ENCODE measurements around the gene BEND7.
"Not testable (repeated sequence)": the region's sequence is repeated elsewhere in the genome, so short reads cannot be mapped to it uniquely, and the experiment has no call there.

DNA sequence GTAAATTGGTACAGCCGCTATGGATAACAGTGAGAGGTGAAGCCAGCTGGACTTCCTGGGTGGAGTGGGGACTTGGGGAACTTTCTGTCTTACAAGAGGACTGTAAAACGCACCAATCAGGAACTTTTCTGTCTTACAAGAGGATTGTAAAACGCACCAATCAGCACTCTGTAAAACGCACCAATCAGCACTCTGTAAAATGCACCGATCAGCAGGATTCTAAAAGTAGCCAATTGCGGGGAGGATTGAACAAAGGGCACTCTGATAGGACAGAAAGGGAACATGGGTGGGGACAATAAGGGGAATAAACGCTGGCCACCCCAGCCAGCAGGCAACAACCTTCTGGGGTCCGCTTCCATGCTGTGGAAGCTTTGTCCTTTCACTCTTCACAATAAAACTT is 100.9 kb downstream of the BEND7 start:
- TF ChIP-seq POLR2A (IDR thresholded peaks at IDR 0.05; ENCODE audit: extremely low read depth, insufficient read length); MYC (IDR thresholded peaks at IDR 0.05; ENCODE audit: low read depth, low read length): not testable (repeated sequence)
- TF ChIP-seq, protein P1, sequence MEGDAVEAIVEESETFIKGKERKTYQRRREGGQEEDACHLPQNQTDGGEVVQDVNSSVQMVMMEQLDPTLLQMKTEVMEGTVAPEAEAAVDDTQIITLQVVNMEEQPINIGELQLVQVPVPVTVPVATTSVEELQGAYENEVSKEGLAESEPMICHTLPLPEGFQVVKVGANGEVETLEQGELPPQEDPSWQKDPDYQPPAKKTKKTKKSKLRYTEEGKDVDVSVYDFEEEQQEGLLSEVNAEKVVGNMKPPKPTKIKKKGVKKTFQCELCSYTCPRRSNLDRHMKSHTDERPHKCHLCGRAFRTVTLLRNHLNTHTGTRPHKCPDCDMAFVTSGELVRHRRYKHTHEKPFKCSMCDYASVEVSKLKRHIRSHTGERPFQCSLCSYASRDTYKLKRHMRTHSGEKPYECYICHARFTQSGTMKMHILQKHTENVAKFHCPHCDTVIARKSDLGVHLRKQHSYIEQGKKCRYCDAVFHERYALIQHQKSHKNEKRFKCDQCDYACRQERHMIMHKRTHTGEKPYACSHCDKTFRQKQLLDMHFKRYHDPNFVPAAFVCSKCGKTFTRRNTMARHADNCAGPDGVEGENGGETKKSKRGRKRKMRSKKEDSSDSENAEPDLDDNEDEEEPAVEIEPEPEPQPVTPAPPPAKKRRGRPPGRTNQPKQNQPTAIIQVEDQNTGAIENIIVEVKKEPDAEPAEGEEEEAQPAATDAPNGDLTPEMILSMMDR (IDR thresholded peaks at IDR 0.05; ENCODE audit: low read depth, low read length) = not testable (repeated sequence)
- TF ChIP-seq, protein P2, sequence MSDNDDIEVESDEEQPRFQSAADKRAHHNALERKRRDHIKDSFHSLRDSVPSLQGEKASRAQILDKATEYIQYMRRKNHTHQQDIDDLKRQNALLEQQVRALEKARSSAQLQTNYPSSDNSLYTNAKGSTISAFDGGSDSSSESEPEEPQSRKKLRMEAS (IDR thresholded peaks at IDR 0.05; ENCODE audit: low read depth, low read length) = not testable (repeated sequence)

Measured in NB4 (cell line).